ENCODE data around the gene ZNF354C. TPM values are rescaled to one million over a fixed set of nuclear protein-coding genes. Genes with fewer than 3 reads are reported as not detected.
A peak's percentile ranks its signal among the peaks of the same experiment; 100 is the strongest.

The ZNF354C gene
- total and polyA plus RNA-seq, 2 of the 13 experiments (the other 11 are each of a cell fraction or from before 2014, with no cell fraction given), result 0.02 TPM; not detected in 1

DNA sequence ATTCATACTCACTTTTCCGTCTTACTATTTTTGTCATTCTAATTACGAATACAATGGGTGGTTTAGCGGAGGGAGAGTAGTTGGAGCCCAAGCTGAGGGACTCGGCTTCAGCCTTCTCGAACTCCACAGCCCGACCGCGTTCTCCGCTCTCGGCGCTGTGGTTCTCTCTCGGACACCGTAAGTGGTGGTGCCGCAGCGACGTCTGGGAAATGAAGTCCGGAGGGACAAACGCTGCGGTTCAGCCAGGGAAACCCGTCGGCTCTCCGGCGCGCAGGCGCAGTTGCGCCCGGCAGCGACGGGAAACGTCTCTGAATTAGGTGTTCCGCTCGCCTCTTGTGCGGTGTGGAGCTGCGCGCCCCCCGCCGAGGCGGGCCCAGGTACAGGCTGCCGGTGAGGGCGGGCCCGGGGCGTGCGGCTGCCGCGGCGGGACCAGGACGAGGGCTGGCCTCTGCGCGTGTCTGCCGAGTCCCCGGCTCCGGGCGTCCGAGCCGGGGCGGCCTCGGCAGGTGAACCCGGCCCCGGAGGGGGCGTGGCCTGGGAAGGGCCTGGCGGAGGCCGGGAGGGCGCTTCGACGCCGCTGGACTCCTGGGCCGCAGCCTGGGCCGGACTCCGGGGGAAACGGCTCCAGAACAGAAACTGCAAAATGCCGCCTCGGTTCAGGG is 36.5 kb upstream of the ZNF354C start, which contains the start of gene ZNF879 (continued):
- TF ChIP-seq, protein P1, sequence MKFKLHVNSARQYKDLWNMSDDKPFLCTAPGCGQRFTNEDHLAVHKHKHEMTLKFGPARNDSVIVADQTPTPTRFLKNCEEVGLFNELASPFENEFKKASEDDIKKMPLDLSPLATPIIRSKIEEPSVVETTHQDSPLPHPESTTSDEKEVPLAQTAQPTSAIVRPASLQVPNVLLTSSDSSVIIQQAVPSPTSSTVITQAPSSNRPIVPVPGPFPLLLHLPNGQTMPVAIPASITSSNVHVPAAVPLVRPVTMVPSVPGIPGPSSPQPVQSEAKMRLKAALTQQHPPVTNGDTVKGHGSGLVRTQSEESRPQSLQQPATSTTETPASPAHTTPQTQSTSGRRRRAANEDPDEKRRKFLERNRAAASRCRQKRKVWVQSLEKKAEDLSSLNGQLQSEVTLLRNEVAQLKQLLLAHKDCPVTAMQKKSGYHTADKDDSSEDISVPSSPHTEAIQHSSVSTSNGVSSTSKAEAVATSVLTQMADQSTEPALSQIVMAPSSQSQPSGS (CRISPR knock-in tag; IDR thresholded peaks at IDR 0.05), result peak; percentile 45; the same call in 1 of the 2 replicates
- TF ChIP-seq EEA1 (CRISPR knock-in tag; IDR thresholded peaks at IDR 0.05; ENCODE audit: borderline replicate concordance) (no peak), POLR2A (IDR thresholded peaks at IDR 0.05; ENCODE audit: insufficient read depth in 1 of 2, low read depth in 2 of 2, low read length in 2 of 2) (peak; percentile 24 to 27; a peak in 2 of 4 replicates), ZMAT3 (CRISPR knock-in tag; conservative IDR thresholded peaks at IDR 0.05) (no peak), MTF2 (CRISPR knock-in tag; IDR thresholded peaks at IDR 0.05; ENCODE audit: borderline replicate concordance) (no peak), ZFP37 (CRISPR knock-in tag; IDR thresholded peaks at IDR 0.05; ENCODE audit: borderline replicate concordance) (no peak), NFE2 (CRISPR knock-in tag; IDR thresholded peaks at IDR 0.05) (no peak), ZNF333 (CRISPR knock-in tag; IDR thresholded peaks at IDR 0.05; ENCODE audit: borderline replicate concordance) (no peak), ZNF101 (CRISPR knock-in tag; IDR thresholded peaks at IDR 0.05; ENCODE audit: borderline replicate concordance, low read depth) (no peak), PITX1 (CRISPR knock-in tag; IDR thresholded peaks at IDR 0.05) (no peak; the same call in 1 of the 2 replicates), ZNF496 (CRISPR knock-in tag; IDR thresholded peaks at IDR 0.05; ENCODE audit: insufficient replicate concordance) (no peak), ZNF432 (CRISPR knock-in tag; IDR thresholded peaks at IDR 0.05; ENCODE audit: borderline replicate concordance) (no peak), ZNF773 (CRISPR knock-in tag; IDR thresholded peaks at IDR 0.05; ENCODE audit: borderline replicate concordance) (peak; percentile 74; the same call in 1 of the 2 replicates), ELF3 (CRISPR knock-in tag; IDR thresholded peaks at IDR 0.05) (no peak), ZFX (CRISPR knock-in tag; IDR thresholded peaks at IDR 0.05; ENCODE audit: low read depth) (peak; percentile 86), ERF (CRISPR knock-in tag; IDR thresholded peaks at IDR 0.05) (no peak), RFXAP (CRISPR knock-in tag; IDR thresholded peaks at IDR 0.05; ENCODE audit: borderline replicate concordance) (peak; percentile 76), ZNF670 (CRISPR knock-in tag; IDR thresholded peaks at IDR 0.05; ENCODE audit: borderline replicate concordance) (no peak), HDAC1 (CRISPR knock-in tag; IDR thresholded peaks at IDR 0.05) (peak; percentile 25; the same call in 1 of the 2 replicates)
- TF ChIP-seq, protein P2, sequence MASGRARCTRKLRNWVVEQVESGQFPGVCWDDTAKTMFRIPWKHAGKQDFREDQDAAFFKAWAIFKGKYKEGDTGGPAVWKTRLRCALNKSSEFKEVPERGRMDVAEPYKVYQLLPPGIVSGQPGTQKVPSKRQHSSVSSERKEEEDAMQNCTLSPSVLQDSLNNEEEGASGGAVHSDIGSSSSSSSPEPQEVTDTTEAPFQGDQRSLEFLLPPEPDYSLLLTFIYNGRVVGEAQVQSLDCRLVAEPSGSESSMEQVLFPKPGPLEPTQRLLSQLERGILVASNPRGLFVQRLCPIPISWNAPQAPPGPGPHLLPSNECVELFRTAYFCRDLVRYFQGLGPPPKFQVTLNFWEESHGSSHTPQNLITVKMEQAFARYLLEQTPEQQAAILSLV (CRISPR knock-in tag; IDR thresholded peaks at IDR 0.05; ENCODE audit: borderline replicate concordance), result no peak
- TF ChIP-seq, protein P3, sequence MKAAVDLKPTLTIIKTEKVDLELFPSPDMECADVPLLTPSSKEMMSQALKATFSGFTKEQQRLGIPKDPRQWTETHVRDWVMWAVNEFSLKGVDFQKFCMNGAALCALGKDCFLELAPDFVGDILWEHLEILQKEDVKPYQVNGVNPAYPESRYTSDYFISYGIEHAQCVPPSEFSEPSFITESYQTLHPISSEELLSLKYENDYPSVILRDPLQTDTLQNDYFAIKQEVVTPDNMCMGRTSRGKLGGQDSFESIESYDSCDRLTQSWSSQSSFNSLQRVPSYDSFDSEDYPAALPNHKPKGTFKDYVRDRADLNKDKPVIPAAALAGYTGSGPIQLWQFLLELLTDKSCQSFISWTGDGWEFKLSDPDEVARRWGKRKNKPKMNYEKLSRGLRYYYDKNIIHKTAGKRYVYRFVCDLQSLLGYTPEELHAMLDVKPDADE (CRISPR knock-in tag; IDR thresholded peaks at IDR 0.05), result 0 out of 2 replicates have a peak, but pooled peaks have one; percentile 55
- TF ChIP-seq, protein P4, sequence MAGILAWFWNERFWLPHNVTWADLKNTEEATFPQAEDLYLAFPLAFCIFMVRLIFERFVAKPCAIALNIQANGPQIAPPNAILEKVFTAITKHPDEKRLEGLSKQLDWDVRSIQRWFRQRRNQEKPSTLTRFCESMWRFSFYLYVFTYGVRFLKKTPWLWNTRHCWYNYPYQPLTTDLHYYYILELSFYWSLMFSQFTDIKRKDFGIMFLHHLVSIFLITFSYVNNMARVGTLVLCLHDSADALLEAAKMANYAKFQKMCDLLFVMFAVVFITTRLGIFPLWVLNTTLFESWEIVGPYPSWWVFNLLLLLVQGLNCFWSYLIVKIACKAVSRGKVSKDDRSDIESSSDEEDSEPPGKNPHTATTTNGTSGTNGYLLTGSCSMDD (CRISPR knock-in tag; IDR thresholded peaks at IDR 0.05), result no peak
- TF ChIP-seq, protein P5, sequence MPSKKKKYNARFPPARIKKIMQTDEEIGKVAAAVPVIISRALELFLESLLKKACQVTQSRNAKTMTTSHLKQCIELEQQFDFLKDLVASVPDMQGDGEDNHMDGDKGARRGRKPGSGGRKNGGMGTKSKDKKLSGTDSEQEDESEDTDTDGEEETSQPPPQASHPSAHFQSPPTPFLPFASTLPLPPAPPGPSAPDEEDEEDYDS (CRISPR knock-in tag; IDR thresholded peaks at IDR 0.05), result no peak
- TF ChIP-seq, protein P6, sequence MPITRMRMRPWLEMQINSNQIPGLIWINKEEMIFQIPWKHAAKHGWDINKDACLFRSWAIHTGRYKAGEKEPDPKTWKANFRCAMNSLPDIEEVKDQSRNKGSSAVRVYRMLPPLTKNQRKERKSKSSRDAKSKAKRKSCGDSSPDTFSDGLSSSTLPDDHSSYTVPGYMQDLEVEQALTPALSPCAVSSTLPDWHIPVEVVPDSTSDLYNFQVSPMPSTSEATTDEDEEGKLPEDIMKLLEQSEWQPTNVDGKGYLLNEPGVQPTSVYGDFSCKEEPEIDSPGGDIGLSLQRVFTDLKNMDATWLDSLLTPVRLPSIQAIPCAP (CRISPR knock-in tag; IDR thresholded peaks at IDR 0.05; ENCODE audit: low read depth), result no peak

Measured in HepG2 (cell line).